Esophagus mucosa (tissue), 1 donor: ENCODE data around the gene ARPC5. TPM values are rescaled to one million over a fixed set of nuclear protein-coding genes. Genes with fewer than 3 reads are reported as not detected.

ENCODE experiments used
- ATAC-seq: fragments of 200-7000 bp; cut with Tn5 transposase; one replicate; pipeline ENCODE4 v1.9.1; 2020
- total RNA-seq: library from RNA; stranded (reverse); gene quantifications from one replicate; pipeline ENCODE4 v1.2.4, GENCODE V29; 2023
- donor health status: DM: yes; HTN: yes; CAD: no.

The ARPC5 gene
- total RNA-seq, 1 donor from 2014 or later = 97.8 TPM

GRCh38 chr1:183584147-183584546, 51.4 kb downstream of the ARPC5 start:
- no peak for ATAC-seq

GRCh38 chr1:183583466-183583865, 52.1 kb downstream of the ARPC5 start:
- peak; percentile 64 for ATAC-seq

- ATAC-seq = no peak
These were observed 53.4 kb downstream of the ARPC5 start for GRCh38 chr1:183582021-183582713.

- no peak for ATAC-seq
These were observed 55.3 kb downstream of the ARPC5 start for GRCh38 chr1:183580281-183580682.

GRCh38 chr1:183578856-183579255, 56.7 kb downstream of the ARPC5 start:
- no peak for ATAC-seq

GRCh38 chr1:183577897-183578465, 57.6 kb downstream of the ARPC5 start:
- no peak for ATAC-seq

GRCh38 chr1:183576537-183576936, 59.0 kb downstream of the ARPC5 start:
- ATAC-seq = no peak

GRCh38 chr1:183575606-183576005, 60.0 kb downstream of the ARPC5 start:
- ATAC-seq = peak; percentile 22

- no peak for ATAC-seq
These were observed 62.9 kb downstream of the ARPC5 start for GRCh38 chr1:183572721-183573120.

GRCh38 chr1:183571678-183572268, 63.8 kb downstream of the ARPC5 start:
- no peak for ATAC-seq

Other genes with a start within 250 kb of the ARPC5 start
- gene NMNAT2, start 217.4 kb downstream of the ARPC5 start, total RNA-seq = 0.04 TPM
- gene SMG7, start 163.3 kb downstream of the ARPC5 start, total RNA-seq = 34.8 TPM
- gene NCF2, start 45.3 kb downstream of the ARPC5 start, total RNA-seq = 8.3 TPM
- not detected for gene APOBEC4, start 17.5 kb upstream of the ARPC5 start, total RNA-seq
- 3.0 TPM for gene RGL1, start 169.3 kb upstream of the ARPC5 start, total RNA-seq